Right atrium auricular region (tissue), 2 donors: ENCODE results near the gene CASS4. TPM values are rescaled to one million over a fixed set of nuclear protein-coding genes. Genes with fewer than 3 reads are reported as not detected.
"Not testable (repeated sequence)": the region's sequence is repeated elsewhere in the genome, so short reads cannot be mapped to it uniquely, and the experiment has no call there.

Source experiments
- DNase-seq: peaks from one replicate; pipeline ENCODE4 v3.0.0-alpha.2; 2019; ENCODE audit warnings: low spot score
- H3K27ac ChIP-seq, 2 donors: fragments of 200-600 bp; sonication (generic); 1 replicate in 1 of 2; 2 replicates in 1 of 2; pipeline ENCODE4 v1.5.1; 2016 to 2019
- H3K27me3 ChIP-seq, 2 donors: fragments of 200-600 bp; sonication (generic); one replicate each; pipeline versions ENCODE4 v1.5.1 to v1.6.0; 2017 to 2019
- H3K36me3 ChIP-seq: fragments of 200-600 bp; sonication (generic); one replicate; pipeline ENCODE4 v1.5.1; 2016
- H3K4me1 ChIP-seq, 2 donors: fragments of 200-600 bp; sonication (generic); one replicate each; pipeline versions ENCODE4 v1.5.1 to v1.6.0; 2017 to 2019
- H3K4me3 ChIP-seq, 2 donors: fragments of 200-600 bp; sonication (generic); 1 replicate in 1 of 2; 2 replicates in 1 of 2; pipeline ENCODE4 v1.5.1; 2017 to 2019; ENCODE audit warnings: mild to moderate bottlenecking in 1 of 2, moderate library complexity in 1 of 2
- H3K9me3 ChIP-seq, 2 donors: fragments of 200-600 bp; sonication (generic); one replicate each; pipeline ENCODE4 v1.5.1; 2019
- total RNA-seq, 2 donors: library from RNA; depleted of rRNA; stranded (reverse); fragments of >200 nt; gene quantifications; one replicate each; pipeline ENCODE4 v1.1.0, GENCODE V29; 2016
- TF ChIP-seq, protein P1 (sequence below), 2 donors: fragments of 200-600 bp; sonication (generic); IDR thresholded peaks; one replicate each; pipeline ENCODE4 v1.5.1; 2019; ENCODE audit warnings: antibody characterized with exemption in 2 of 2

The CASS4 gene
- total RNA-seq, 2 donors from 2014 or later, result 2.0 to 2.4 TPM

GRCh38 chr20:56393653-56394052 is 18.4 kb upstream of the CASS4 start:
- TF ChIP-seq, protein P1, sequence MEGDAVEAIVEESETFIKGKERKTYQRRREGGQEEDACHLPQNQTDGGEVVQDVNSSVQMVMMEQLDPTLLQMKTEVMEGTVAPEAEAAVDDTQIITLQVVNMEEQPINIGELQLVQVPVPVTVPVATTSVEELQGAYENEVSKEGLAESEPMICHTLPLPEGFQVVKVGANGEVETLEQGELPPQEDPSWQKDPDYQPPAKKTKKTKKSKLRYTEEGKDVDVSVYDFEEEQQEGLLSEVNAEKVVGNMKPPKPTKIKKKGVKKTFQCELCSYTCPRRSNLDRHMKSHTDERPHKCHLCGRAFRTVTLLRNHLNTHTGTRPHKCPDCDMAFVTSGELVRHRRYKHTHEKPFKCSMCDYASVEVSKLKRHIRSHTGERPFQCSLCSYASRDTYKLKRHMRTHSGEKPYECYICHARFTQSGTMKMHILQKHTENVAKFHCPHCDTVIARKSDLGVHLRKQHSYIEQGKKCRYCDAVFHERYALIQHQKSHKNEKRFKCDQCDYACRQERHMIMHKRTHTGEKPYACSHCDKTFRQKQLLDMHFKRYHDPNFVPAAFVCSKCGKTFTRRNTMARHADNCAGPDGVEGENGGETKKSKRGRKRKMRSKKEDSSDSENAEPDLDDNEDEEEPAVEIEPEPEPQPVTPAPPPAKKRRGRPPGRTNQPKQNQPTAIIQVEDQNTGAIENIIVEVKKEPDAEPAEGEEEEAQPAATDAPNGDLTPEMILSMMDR (IDR thresholded peaks at IDR 0.05), result no peak
- H3K9me3 ChIP-seq, result no peaks in the 10 kb centered on the region
- H3K27me3 ChIP-seq, result no peaks in the 10 kb centered on the region
- H3K4me3 ChIP-seq, result peak overlapping the region; percentile 82 to 92
- H3K4me1 ChIP-seq, result peaks cover 0 to 24% of the 10 kb centered on the region in 2 donors
- no peak for DNase-seq
- peaks cover 36% of the 10 kb centered on the region for H3K36me3 ChIP-seq
- peak overlapping the region in 1 of 2 donors; percentile 91 for H3K27ac ChIP-seq

DNA sequence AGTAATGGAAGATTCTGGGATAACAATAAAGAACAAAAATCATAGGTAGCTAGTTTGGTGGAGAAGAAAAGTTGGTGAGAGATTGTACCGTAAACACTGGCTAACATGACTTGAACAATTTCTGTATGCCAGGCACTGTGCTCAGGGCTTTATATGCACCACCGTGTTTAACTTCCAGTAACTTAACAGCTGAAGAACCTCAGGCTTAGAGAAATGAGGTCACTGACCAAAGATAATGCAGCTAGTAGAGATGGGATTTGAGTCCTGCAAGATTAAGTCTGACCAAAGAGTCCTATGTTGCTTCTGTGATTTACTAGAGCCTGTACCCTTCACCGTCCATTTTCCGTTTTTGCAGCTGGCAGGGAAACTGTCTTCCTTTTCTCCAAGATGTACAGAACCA is 16.9 kb upstream of the CASS4 start:
- DNase-seq, result no peak
- H3K4me1 ChIP-seq, result peaks cover 0 to 28% of the 10 kb centered on the region in 2 donors
- no peak overlapping the region for H3K4me3 ChIP-seq
- peaks cover 46% of the 10 kb centered on the region for H3K36me3 ChIP-seq
- TF ChIP-seq, protein P1 (IDR thresholded peaks at IDR 0.05), result no peak
- no peaks in the 10 kb centered on the region for H3K27me3 ChIP-seq
- H3K27ac ChIP-seq, result no peak overlapping the region
- H3K9me3 ChIP-seq, result no peaks in the 10 kb centered on the region

DNA sequence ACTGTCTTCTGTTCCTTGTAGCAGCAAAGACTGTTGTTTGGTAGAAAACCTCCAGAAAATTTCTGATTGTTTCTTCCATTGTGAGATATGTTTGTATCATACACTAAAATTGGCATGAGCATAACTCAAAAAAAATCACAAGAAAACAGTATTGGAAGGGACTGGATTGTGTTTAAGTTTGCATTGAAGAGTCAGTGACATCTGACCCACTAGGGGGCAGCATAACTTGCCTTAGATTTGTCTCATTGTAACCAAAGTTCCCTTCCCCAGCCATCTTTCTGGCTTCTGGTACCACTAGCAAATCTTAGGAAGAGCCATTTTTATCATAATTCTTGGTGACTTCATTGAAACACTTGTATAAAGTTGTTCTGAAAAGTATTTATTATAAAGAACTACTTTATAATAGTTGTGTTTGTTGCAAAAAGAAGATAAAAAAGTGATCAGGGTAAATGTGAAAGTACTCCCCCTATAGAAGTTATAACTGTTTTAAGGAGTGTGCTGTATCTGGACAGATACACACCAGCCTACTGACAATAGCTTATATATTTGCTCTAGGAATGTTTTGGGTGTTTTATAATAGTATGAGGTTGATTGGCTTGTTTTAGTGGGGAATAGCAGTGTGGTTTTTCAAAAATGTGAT is 11.9 kb upstream of the CASS4 start:
- Histone ChIP-seq H3K4me1 (peaks cover 0 to 4% of the 10 kb centered on the region in 2 donors), H3K27me3 (no peaks in the 10 kb centered on the region), H3K27ac (no peak overlapping the region), H3K4me3 (no peak overlapping the region), H3K36me3 (peaks cover 83% of the 10 kb centered on the region), H3K9me3 (no peaks in the 10 kb centered on the region)
- DNase-seq, result peak; percentile 70
- TF ChIP-seq, protein P1 (IDR thresholded peaks at IDR 0.05), result peak; percentile 51 to 85

- Histone ChIP-seq H3K27ac (no peak overlapping the region), H3K4me1 (peaks cover 0 to 4% of the 10 kb centered on the region in 2 donors), H3K27me3 (no peaks in the 10 kb centered on the region), H3K4me3 (no peak overlapping the region), H3K36me3 (peaks cover 75% of the 10 kb centered on the region), H3K9me3 (no peaks in the 10 kb centered on the region)
- TF ChIP-seq, protein P1 (IDR thresholded peaks at IDR 0.05), result no peak
- no peak for DNase-seq
Measured at GRCh38 chr20:56403465-56403864, 8.6 kb upstream of the CASS4 start.

DNA sequence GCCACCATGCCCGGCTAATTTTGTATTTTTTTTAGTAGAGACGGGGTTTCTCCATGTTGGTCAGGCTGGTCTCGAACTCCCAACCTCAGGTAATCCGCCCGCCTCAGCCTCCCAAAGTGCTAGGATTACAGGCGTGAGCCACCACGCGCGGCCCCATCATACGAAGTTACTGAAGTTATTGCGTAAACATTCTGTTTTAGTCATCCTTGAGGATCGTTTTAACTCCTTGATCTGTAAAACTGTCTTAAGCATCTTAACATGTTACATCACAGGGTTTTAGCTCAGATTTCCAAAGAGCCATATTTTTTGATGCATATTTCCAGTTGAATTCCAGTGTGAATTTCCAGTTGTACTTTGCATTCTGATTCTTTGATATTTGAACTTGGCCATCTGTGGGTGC is 6.7 kb upstream of the CASS4 start:
- H3K27ac ChIP-seq, H3K27me3 ChIP-seq, H3K9me3 ChIP-seq, DNase-seq, H3K4me3 ChIP-seq, H3K4me1 ChIP-seq: not testable (repeated sequence)
- peaks cover 63% of the 10 kb centered on the region for H3K36me3 ChIP-seq

DNA sequence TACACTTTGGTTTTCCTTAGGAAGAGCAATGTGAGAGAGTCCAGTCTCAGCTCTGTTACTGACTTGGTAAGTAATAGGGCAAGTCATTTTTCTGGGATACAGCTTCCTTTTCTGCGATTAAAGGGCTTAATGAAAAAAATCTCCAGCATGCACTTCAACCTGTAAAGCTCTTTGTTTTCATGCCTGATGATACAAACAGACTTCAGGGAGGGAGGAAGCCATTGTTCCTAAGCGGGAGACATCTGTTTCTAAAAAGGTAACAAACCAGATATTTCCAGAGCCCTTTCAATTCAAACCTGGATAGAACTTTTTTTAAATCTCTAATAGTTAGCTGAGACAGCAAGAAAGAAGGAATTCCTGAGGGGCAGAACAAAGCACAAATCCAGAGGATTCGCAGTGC is 5.2 kb upstream of the CASS4 start:
- TF ChIP-seq, protein P1 (IDR thresholded peaks at IDR 0.05), result no peak
- H3K4me3 ChIP-seq, result no peak overlapping the region
- no peaks in the 10 kb centered on the region for H3K9me3 ChIP-seq
- no peak for DNase-seq
- H3K4me1 ChIP-seq, result peaks cover 0 to 14% of the 10 kb centered on the region in 2 donors
- H3K27me3 ChIP-seq, result no peaks in the 10 kb centered on the region
- H3K27ac ChIP-seq, result peak overlapping the region; percentile 36 to 58
- H3K36me3 ChIP-seq, result peaks cover 53% of the 10 kb centered on the region
